Suprapubic skin (tissue), 4 donors: ENCODE results near the gene WNK2. TPM values are rescaled to one million over a fixed set of nuclear protein-coding genes. Genes with fewer than 3 reads are reported as not detected.

Experiments
- DNase-seq, 2 donors: peaks; one replicate each; pipeline ENCODE4 v3.0.0-alpha.2; 2019; ENCODE audit warnings: low spot score in 2 of 2
- H3K27ac ChIP-seq: fragments of 200-600 bp; sonication (generic); one replicate; pipeline ENCODE4 v1.5.1; 2019
- H3K27me3 ChIP-seq: fragments of 200-600 bp; sonication (generic); one replicate; pipeline ENCODE4 v1.5.1; 2019
- H3K36me3 ChIP-seq: fragments of 200-600 bp; sonication (generic); one replicate; pipeline ENCODE4 v1.5.1; 2019
- H3K4me1 ChIP-seq: fragments of 200-600 bp; sonication (generic); one replicate; pipeline ENCODE4 v1.5.1; 2019
- H3K4me3 ChIP-seq: fragments of 200-600 bp; sonication (generic); one replicate; pipeline ENCODE4 v1.5.1; 2019; ENCODE audit warnings: mild to moderate bottlenecking
- H3K9me3 ChIP-seq: fragments of 200-600 bp; sonication (generic); one replicate; pipeline ENCODE4 v1.5.1; 2019
- CTCF ChIP-seq, 2 donors: fragments of 200-600 bp in 1 of 2; fragments of 450-650 bp in 1 of 2; sonication (generic) in 1 of 2; IDR thresholded peaks; one replicate each; pipeline ENCODE4 v1.5.1; 2016 to 2019; ENCODE audit warnings: antibody characterized with exemption in 2 of 2, mild to moderate bottlenecking in 1 of 2, moderate library complexity in 1 of 2
- EP300 ChIP-seq: sonication (generic); formaldehyde crosslinking; IDR thresholded peaks from one replicate; pipeline ENCODE4 v1.6.1; 2017; ENCODE audit warnings: antibody characterized with exemption
- POLR2A ChIP-seq, 2 donors: fragments of 450-650 bp; IDR thresholded peaks; one replicate each; pipeline ENCODE4 v1.6.1; 2017; ENCODE audit warnings: antibody characterized with exemption in 2 of 2, mild to moderate bottlenecking in 2 of 2, moderate library complexity in 2 of 2
- POLR2AphosphoS5 ChIP-seq, 3 donors: sonication (generic); formaldehyde crosslinking; IDR thresholded peaks; one replicate each; pipeline ENCODE4 v1.6.1; 2017; ENCODE audit warnings: antibody characterized with exemption in 3 of 3
- WGBS: methylation state at CpG from one replicate; pipeline ENCODE4 v1.1.5; 2018; 5-methylcytosine and 5-hydroxymethylcytosine counted together
- total RNA-seq, 4 donors: library from RNA; depleted of rRNA; stranded (reverse); fragments of >200 nt; gene quantifications; one replicate each; pipeline ENCODE4 v1.1.0, GENCODE V29; 2016

The WNK2 gene
- total RNA-seq, 4 donors from 2014 or later, result 39.5 to 93.7 (median 45.3) TPM

- Histone ChIP-seq H3K27me3 (no peaks in the 10 kb centered on the region), H3K27ac (no peak overlapping the region), H3K9me3 (no peaks in the 10 kb centered on the region), H3K4me1 (peaks cover 8% of the 10 kb centered on the region), H3K36me3 (no peaks in the 10 kb centered on the region), H3K4me3 (no peak overlapping the region)
- no peak for DNase-seq
- TF ChIP-seq POLR2AphosphoS5 (IDR thresholded peaks at IDR 0.05) (no peak), POLR2A (IDR thresholded peaks at IDR 0.05) (no peak), EP300 (no peak), CTCF (IDR thresholded peaks at IDR 0.05) (no peak)
- WGBS, result 63% methylated on average over 5 of the region's 5 CpGs
Measured at GRCh38 chr9:93315960-93316359, 132.0 kb downstream of the WNK2 start.

GRCh38 chr9:93316726-93317494 lies 133.0 kb downstream of the WNK2 start:
- no peaks in the 10 kb centered on the region for H3K27me3 ChIP-seq
- no peaks in the 10 kb centered on the region for H3K9me3 ChIP-seq
- H3K4me1 ChIP-seq, result peaks cover 8% of the 10 kb centered on the region
- no peak overlapping the region for H3K27ac ChIP-seq
- TF ChIP-seq POLR2A (IDR thresholded peaks at IDR 0.05) (no peak), EP300 (no peak), CTCF (IDR thresholded peaks at IDR 0.05) (no peak), POLR2AphosphoS5 (IDR thresholded peaks at IDR 0.05) (no peak)
- no peaks in the 10 kb centered on the region for H3K36me3 ChIP-seq
- WGBS, result 86% methylated on average over 9 of the region's 12 CpGs
- DNase-seq, result peak in 1 of 2 donors; percentile 76
- H3K4me3 ChIP-seq, result no peak overlapping the region

- DNase-seq, result peak in 1 of 2 donors; percentile 75
- Histone ChIP-seq H3K27ac (no peak overlapping the region), H3K9me3 (no peaks in the 10 kb centered on the region), H3K4me3 (no peak overlapping the region), H3K36me3 (no peaks in the 10 kb centered on the region), H3K4me1 (peaks cover 4% of the 10 kb centered on the region), H3K27me3 (no peaks in the 10 kb centered on the region)
- 85% methylated on average over 25 of the region's 30 CpGs for WGBS
- no peak for TF ChIP-seq EP300
- TF ChIP-seq POLR2A (IDR thresholded peaks at IDR 0.05), result no peak
- no peak for TF ChIP-seq POLR2AphosphoS5 (IDR thresholded peaks at IDR 0.05)
- no peak for TF ChIP-seq CTCF (IDR thresholded peaks at IDR 0.05)
Measured at GRCh38 chr9:93317495-93318094, 133.7 kb downstream of the WNK2 start.

GRCh38 chr9:93318480-93318879 lies 134.5 kb downstream of the WNK2 start:
- H3K36me3 ChIP-seq, result no peaks in the 10 kb centered on the region
- no peaks in the 10 kb centered on the region for H3K4me1 ChIP-seq
- no peaks in the 10 kb centered on the region for H3K9me3 ChIP-seq
- H3K27ac ChIP-seq, result no peak overlapping the region
- 95% methylated on average over 9 of the region's 9 CpGs for WGBS
- no peak for DNase-seq
- no peak overlapping the region for H3K4me3 ChIP-seq
- TF ChIP-seq POLR2A (IDR thresholded peaks at IDR 0.05) (no peak), CTCF (IDR thresholded peaks at IDR 0.05) (no peak), EP300 (no peak), POLR2AphosphoS5 (IDR thresholded peaks at IDR 0.05) (no peak)
- no peaks in the 10 kb centered on the region for H3K27me3 ChIP-seq

- no peaks in the 10 kb centered on the region for H3K36me3 ChIP-seq
- no peaks in the 10 kb centered on the region for H3K4me1 ChIP-seq
- H3K4me3 ChIP-seq, result no peak overlapping the region
- DNase-seq, result peak in 1 of 2 donors; percentile 70
- 97% methylated on average over 8 of the region's 13 CpGs for WGBS
- no peaks in the 10 kb centered on the region for H3K9me3 ChIP-seq
- no peak overlapping the region for H3K27ac ChIP-seq
- peaks cover 3% of the 10 kb centered on the region for H3K27me3 ChIP-seq
- TF ChIP-seq EP300 (no peak), POLR2AphosphoS5 (IDR thresholded peaks at IDR 0.05) (no peak), CTCF (IDR thresholded peaks at IDR 0.05) (no peak), POLR2A (IDR thresholded peaks at IDR 0.05) (no peak)
Measured at GRCh38 chr9:93319301-93319991, 135.5 kb downstream of the WNK2 start.
